ENCODE results near the gene NR1D1. TPM values are rescaled to one million over a fixed set of nuclear protein-coding genes. Genes with fewer than 3 reads are reported as not detected.

The NR1D1 gene
- total and polyA plus RNA-seq, 2 of the 13 experiments (the other 11 are each of a cell fraction or from before 2014, with no cell fraction given), result 2.1 to 2.7 TPM

DNA sequence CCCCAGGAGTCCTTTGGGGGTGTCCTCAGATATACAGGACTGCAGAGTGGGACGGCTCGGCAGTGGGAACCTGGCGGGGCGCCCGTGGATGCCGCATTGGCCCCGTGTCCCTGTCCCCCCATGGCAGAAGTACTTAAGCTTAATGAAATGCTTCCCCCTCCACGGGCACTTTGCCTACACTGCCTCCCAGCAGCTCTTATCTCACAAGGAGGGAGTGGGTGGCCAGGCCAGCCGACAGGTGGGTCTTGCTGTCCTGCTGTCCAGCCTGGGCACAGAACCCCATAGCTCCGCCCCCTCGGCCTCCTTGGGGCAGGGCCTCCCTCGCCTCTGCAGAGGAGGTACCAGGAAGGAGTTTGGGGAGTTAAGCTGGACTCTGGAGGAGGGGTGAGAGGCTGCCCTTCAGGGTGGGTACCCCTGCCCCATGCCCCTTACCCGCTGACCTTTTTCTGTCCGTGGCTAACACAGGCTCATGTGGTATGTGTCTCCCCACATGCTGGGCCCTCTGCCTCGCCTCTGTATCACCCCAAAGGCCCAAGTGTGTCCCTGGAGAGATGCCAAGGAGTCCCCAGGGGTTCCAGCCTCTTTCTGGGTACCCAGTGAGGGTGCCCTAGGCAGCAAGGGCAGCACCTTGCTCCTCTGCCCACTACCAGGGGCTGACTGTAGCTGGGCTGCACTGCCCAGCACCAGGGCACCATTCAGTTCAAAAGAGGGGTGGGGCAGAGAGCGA, 28.9 kb downstream of the NR1D1 start (continued):
- no peak for TF ChIP-seq ZNF607 (CRISPR knock-in tag; IDR thresholded peaks at IDR 0.05; ENCODE audit: borderline replicate concordance)
- no peak for TF ChIP-seq NFKBIZ (CRISPR knock-in tag; IDR thresholded peaks at IDR 0.05)
- TF ChIP-seq SMAD1 (CRISPR knock-in tag; IDR thresholded peaks at IDR 0.05; ENCODE audit: borderline replicate concordance, low read depth), result 0 out of 2 replicates have a peak, but pooled peaks have one; percentile 1
- TF ChIP-seq HIVEP1 (CRISPR knock-in tag; IDR thresholded peaks at IDR 0.05), result 0 out of 2 replicates have a peak, but pooled peaks have one; percentile 17
- TF ChIP-seq ZBTB21 (CRISPR knock-in tag; IDR thresholded peaks at IDR 0.05), result no peak
- TF ChIP-seq REPIN1 (CRISPR knock-in tag; IDR thresholded peaks at IDR 0.05; ENCODE audit: borderline replicate concordance, low read depth), result no peak
- TF ChIP-seq PBX2 (CRISPR knock-in tag; IDR thresholded peaks at IDR 0.05), result no peak
- TF ChIP-seq MYC (CRISPR knock-in tag; IDR thresholded peaks at IDR 0.05; ENCODE audit: borderline replicate concordance), result no peak
- TF ChIP-seq, protein P1, sequence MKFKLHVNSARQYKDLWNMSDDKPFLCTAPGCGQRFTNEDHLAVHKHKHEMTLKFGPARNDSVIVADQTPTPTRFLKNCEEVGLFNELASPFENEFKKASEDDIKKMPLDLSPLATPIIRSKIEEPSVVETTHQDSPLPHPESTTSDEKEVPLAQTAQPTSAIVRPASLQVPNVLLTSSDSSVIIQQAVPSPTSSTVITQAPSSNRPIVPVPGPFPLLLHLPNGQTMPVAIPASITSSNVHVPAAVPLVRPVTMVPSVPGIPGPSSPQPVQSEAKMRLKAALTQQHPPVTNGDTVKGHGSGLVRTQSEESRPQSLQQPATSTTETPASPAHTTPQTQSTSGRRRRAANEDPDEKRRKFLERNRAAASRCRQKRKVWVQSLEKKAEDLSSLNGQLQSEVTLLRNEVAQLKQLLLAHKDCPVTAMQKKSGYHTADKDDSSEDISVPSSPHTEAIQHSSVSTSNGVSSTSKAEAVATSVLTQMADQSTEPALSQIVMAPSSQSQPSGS (CRISPR knock-in tag; IDR thresholded peaks at IDR 0.05), result no peak
- TF ChIP-seq, protein P2, sequence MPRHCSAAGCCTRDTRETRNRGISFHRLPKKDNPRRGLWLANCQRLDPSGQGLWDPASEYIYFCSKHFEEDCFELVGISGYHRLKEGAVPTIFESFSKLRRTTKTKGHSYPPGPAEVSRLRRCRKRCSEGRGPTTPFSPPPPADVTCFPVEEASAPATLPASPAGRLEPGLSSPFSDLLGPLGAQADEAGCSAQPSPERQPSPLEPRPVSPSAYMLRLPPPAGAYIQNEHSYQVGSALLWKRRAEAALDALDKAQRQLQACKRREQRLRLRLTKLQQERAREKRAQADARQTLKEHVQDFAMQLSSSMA (CRISPR knock-in tag; IDR thresholded peaks at IDR 0.05), result no peak
- TF ChIP-seq NONO (IDR thresholded peaks at IDR 0.05), result no peak
- peak; percentile 8; the same call in 1 of the 2 replicates for TF ChIP-seq NONO (CRISPR knock-in tag; conservative IDR thresholded peaks at IDR 0.05)
- TF ChIP-seq ZNF136 (CRISPR knock-in tag; IDR thresholded peaks at IDR 0.05; ENCODE audit: low read depth), result no peak
- TF ChIP-seq, protein P3, sequence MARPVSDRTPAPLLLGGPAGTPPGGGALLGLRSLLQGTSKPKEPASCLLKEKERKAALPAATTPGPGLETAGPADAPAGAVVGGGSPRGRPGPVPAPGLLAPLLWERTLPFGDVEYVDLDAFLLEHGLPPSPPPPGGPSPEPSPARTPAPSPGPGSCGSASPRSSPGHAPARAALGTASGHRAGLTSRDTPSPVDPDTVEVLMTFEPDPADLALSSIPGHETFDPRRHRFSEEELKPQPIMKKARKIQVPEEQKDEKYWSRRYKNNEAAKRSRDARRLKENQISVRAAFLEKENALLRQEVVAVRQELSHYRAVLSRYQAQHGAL (CRISPR knock-in tag; IDR thresholded peaks at IDR 0.05; ENCODE audit: not compliant biosample characterization), result no peak
- no peak for TF ChIP-seq SYNCRIP (IDR thresholded peaks at IDR 0.05; ENCODE audit: insufficient read depth, low read depth, low read length)
- no peak for TF ChIP-seq ZNF784 (CRISPR knock-in tag; IDR thresholded peaks at IDR 0.05; ENCODE audit: borderline replicate concordance)
- no peak for TF ChIP-seq EEA1 (CRISPR knock-in tag; IDR thresholded peaks at IDR 0.05; ENCODE audit: borderline replicate concordance)
- no peak for TF ChIP-seq ZNF850 (CRISPR knock-in tag; conservative IDR thresholded peaks at IDR 0.05)
- TF ChIP-seq ZFP41 (CRISPR knock-in tag; IDR thresholded peaks at IDR 0.05; ENCODE audit: borderline replicate concordance), result no peak
- 0 out of 2 replicates have a peak, but pooled peaks have one; percentile 23 for TF ChIP-seq ZNF749 (CRISPR knock-in tag; IDR thresholded peaks at IDR 0.05; ENCODE audit: borderline replicate concordance)
- no peak for TF ChIP-seq THRA (CRISPR knock-in tag; IDR thresholded peaks at IDR 0.05; ENCODE audit: borderline replicate concordance)
- TF ChIP-seq ZNF709 (CRISPR knock-in tag; IDR thresholded peaks at IDR 0.05), result no peak
- TF ChIP-seq ZNF713 (CRISPR knock-in tag; IDR thresholded peaks at IDR 0.05), result 0 out of 2 replicates have a peak, but pooled peaks have one; percentile 70
